A673 (cell line): Measurements from ENCODE around the gene SALL1. TPM values are rescaled to one million over a fixed set of nuclear protein-coding genes. Genes with fewer than 3 reads are reported as not detected.
A peak's percentile ranks its signal among the peaks of the same experiment; 100 is the strongest.

Source experiments
- BruUV-seq: library from RNA; stranded (reverse); fragments of 400-500 nt; replicated peaks from 2 replicates; lab custom pipeline; 2021; lab: Mats Ljungman, UMichigan
- CTCF ChIA-PET: fragments of 300-600 bp; sonication (Branson Sonifier 250); formaldehyde crosslinking; loops from one replicate; lab custom pipeline; 2022; ENCODE audit warnings: antibody characterized with exemption; lab: Charles Lee
- POLR2A ChIA-PET: fragments of 300-600 bp; sonication (Branson Sonifier 250); formaldehyde crosslinking; loops from one replicate; lab custom pipeline; 2022; ENCODE audit warnings: antibody characterized with exemption; ENCODE audit not compliant: low non-redundant PET; lab: Charles Lee
- DNase-seq: peaks from one replicate; pipeline ENCODE4 v3.0.0-alpha.2; 2015; ENCODE audit warnings: low spot score
- H3K27ac ChIP-seq: fragments of 200-600 bp; sonication (generic); 2 replicates; pipeline ENCODE4 v1.5.1; 2016; ENCODE audit warnings: mixed run types, low read depth, mild to moderate bottlenecking, mixed read lengths, antibody characterized with exemption, low read length; ENCODE audit not compliant: poor library complexity, severe bottlenecking
- H3K27me3 ChIP-seq: fragments of 200-600 bp; sonication (generic); replicated peaks from 2 replicates; pipeline ENCODE4 v1.6.1; 2017; ENCODE audit warnings: mixed run types, low read depth, mild to moderate bottlenecking, mixed read lengths, antibody characterized with exemption, low read length; ENCODE audit not compliant: insufficient read depth, poor library complexity
- H3K36me3 ChIP-seq: fragments of 200-600 bp; sonication (generic); 2 replicates; pipeline ENCODE4 v1.6.1; 2016; ENCODE audit warnings: mixed run types, mild to moderate bottlenecking, mixed read lengths, antibody characterized with exemption, low read length; ENCODE audit not compliant: insufficient read depth, poor library complexity, severe bottlenecking
- H3K4me1 ChIP-seq: fragments of 200-600 bp; sonication (generic); 2 replicates; pipeline ENCODE4 v1.6.1; 2017; ENCODE audit warnings: mixed run types, mild to moderate bottlenecking, mixed read lengths, antibody characterized with exemption, low read length; ENCODE audit not compliant: insufficient read depth, poor library complexity, severe bottlenecking
- H3K4me3 ChIP-seq: fragments of 200-600 bp; sonication (generic); 2 replicates; pipeline ENCODE4 v1.5.1; 2016; ENCODE audit warnings: low read depth, mixed run types, mild to moderate bottlenecking, mixed read lengths, low read length; ENCODE audit not compliant: poor library complexity, severe bottlenecking
- H3K9me3 ChIP-seq: fragments of 200-600 bp; sonication (generic); 2 replicates; pipeline ENCODE4 v1.6.1; 2016; ENCODE audit warnings: mixed run types, low read depth, mild to moderate bottlenecking, mixed read lengths, antibody characterized with exemption, low read length; ENCODE audit not compliant: poor library complexity, severe bottlenecking
- EZH2 ChIP-seq: fragments of 200-600 bp; sonication (generic); IDR thresholded peaks from 2 replicates; pipeline ENCODE4 v1.6.1; 2017; ENCODE audit warnings: borderline replicate concordance, low read depth, mild to moderate bottlenecking, mixed read lengths, antibody characterized with exemption, low read length; ENCODE audit not compliant: poor library complexity, severe bottlenecking
- intact Hi-C: fragments of 100-400 bp; cut with micrococcal nuclease; formaldehyde crosslinking; loops from one replicate; pipeline ENCODE4 v1.10.0; 2022; ENCODE audit not compliant: unreplicated experiment
- total RNA-seq: library from RNA; stranded (reverse); gene quantifications from 2 replicates; pipeline ENCODE4 v1.2.3, GENCODE V29; 2021
- TF ChIP-seq, protein P1 (sequence below): fragments of 300-800, 200-600 bp; sonication (generic); conservative IDR thresholded peaks from 2 replicates; pipeline ENCODE4 v1.5.1; 2017; ENCODE audit warnings: low read depth, mild to moderate bottlenecking, antibody characterized with exemption, low read length, moderate library complexity, mixed read lengths

Gene SALL1
- total RNA-seq, 1 experiment from 2014 or later: 24.8 TPM

DNA sequence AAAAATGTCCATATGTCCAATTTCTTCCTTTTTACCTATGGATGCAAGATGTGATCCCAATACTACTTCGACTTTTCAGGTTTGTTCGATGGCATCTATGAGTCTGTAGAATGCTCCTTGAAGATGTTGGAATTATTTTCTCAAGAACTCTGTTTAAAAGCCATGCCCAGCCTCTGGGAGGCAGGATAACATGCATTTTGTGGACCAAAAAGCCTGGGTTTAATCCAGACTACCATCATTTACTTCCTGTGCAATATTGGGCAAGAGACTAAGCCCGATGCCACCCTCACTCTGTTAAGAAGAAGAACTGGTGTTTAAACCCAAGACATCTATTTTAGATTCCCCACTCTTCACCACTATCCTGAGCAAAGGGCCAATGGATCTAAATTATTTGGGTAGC, 42.8 kb upstream of the SALL1 start:
- Histone ChIP-seq H3K4me1 (no peaks in the 10 kb centered on the region), H3K27me3 (peaks cover 12% of the 10 kb centered on the region), H3K36me3 (no peaks in the 10 kb centered on the region), H3K27ac (no peak overlapping the region), H3K4me3 (no peak overlapping the region), H3K9me3 (no peaks in the 10 kb centered on the region)
- DNase-seq: no peak
- ChIA-PET CTCF (no interaction called here), POLR2A (no interaction called here)
- no TSS peak for BruUV-seq
- TF ChIP-seq EZH2: no peak
- TF ChIP-seq, protein P1, sequence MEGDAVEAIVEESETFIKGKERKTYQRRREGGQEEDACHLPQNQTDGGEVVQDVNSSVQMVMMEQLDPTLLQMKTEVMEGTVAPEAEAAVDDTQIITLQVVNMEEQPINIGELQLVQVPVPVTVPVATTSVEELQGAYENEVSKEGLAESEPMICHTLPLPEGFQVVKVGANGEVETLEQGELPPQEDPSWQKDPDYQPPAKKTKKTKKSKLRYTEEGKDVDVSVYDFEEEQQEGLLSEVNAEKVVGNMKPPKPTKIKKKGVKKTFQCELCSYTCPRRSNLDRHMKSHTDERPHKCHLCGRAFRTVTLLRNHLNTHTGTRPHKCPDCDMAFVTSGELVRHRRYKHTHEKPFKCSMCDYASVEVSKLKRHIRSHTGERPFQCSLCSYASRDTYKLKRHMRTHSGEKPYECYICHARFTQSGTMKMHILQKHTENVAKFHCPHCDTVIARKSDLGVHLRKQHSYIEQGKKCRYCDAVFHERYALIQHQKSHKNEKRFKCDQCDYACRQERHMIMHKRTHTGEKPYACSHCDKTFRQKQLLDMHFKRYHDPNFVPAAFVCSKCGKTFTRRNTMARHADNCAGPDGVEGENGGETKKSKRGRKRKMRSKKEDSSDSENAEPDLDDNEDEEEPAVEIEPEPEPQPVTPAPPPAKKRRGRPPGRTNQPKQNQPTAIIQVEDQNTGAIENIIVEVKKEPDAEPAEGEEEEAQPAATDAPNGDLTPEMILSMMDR: 0 out of 2 replicates have a peak, but pooled peaks have one; percentile 20
- intact Hi-C loops: no loop called here

DNA sequence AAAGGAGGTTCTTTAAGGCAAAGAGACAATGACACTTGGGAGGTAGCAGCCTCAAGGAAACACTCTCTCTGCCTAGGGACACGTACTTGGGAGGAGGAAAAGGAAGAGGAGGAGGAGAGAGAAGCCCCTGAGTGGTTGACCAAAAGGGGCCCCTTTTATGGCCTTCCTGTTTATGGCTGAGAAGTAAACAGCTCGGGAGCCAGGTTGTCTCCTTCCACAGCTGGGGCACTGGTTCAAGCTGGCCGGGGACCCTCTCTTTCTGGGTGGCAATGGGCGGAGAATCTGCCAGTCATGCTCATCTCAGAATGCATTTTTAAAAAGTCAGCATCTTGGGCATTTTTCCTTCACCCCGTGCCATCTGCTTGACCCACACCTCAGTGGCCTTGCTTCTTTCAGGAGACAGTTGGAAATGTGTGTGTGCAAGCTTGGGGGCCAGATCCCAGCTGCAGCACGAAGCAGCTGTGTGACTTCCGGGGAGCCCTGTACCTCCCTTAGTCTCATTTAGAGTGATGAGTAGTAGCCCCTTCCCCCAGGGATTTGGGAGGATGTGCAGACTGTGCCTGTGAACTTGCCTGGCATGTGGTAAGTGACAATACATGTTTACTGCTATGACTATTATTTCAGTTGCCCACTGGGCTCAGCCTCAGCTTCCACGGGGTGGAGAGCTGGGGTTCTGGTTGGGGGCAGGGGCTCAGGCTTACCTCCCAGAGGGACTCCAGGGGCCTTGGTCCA, 33.8 kb upstream of the SALL1 start:
- CTCF ChIA-PET: no interaction called here
- DNase-seq: peak; percentile 75
- H3K9me3 ChIP-seq: no peaks in the 10 kb centered on the region
- POLR2A ChIA-PET: no interaction called here
- no peak overlapping the region for H3K27ac ChIP-seq
- peaks cover 3% of the 10 kb centered on the region for H3K27me3 ChIP-seq
- no peak overlapping the region for H3K4me3 ChIP-seq
- H3K4me1 ChIP-seq: peaks cover 30% of the 10 kb centered on the region
- TF ChIP-seq, protein P1: no peak
- no peak for TF ChIP-seq EZH2
- no peaks in the 10 kb centered on the region for H3K36me3 ChIP-seq
- no TSS peak for BruUV-seq
- intact Hi-C loops: no loop called here

DNA sequence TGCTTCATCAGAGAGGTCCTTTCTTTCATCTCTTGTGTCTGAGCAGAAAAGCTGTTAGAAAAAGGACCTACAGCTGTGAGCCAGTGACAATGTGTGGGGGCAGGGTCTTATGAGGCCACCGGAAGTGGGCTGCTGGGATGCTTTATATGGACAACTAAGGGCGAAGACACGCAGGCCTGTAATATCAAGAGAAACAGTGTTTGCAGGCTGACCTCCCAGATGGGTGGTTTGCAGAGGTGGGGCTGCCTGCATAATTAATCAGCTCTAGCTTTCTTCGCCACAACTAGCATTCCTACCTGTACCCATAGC, 30.4 kb upstream of the SALL1 start:
- CTCF ChIA-PET: no interaction called here
- intact Hi-C loops: no loop called here
- Histone ChIP-seq H3K4me1 (peaks cover 30% of the 10 kb centered on the region), H3K4me3 (no peak overlapping the region), H3K27ac (no peak overlapping the region), H3K9me3 (no peaks in the 10 kb centered on the region), H3K27me3 (no peaks in the 10 kb centered on the region), H3K36me3 (no peaks in the 10 kb centered on the region)
- BruUV-seq: no TSS peak
- DNase-seq: peak; percentile 47
- TF ChIP-seq, protein P1: no peak
- no peak for TF ChIP-seq EZH2
- POLR2A ChIA-PET: no interaction called here
